Measurements from ENCODE around the gene ADRA2C.

ADRA2C gene

GRCh38 chr4:3725936-3726870 is 40.0 kb upstream of the ADRA2C start:
- H3K4me1 ChIP-seq (ENCODE audit: control insufficient read depth, insufficient read depth, low read depth, low read length) = peaks cover 9% of the 10 kb centered on the region
- H4K91ac ChIP-seq (ENCODE audit: low read length) = no peak overlapping the region
- no peak overlapping the region for H2BK5ac ChIP-seq (ENCODE audit: low read depth, low read length, poor library complexity, severe bottlenecking)
- no peak for DNase-seq
- peaks cover 39 to 70% of the 10 kb centered on the region in 2 experiments for H3K27me3 ChIP-seq (ENCODE audit: control insufficient read depth in 1 of 2, insufficient read depth in 1 of 2, low read length in 2 of 2)
- no peak overlapping the region for H3K9ac ChIP-seq (ENCODE audit: low read length)
- no peak overlapping the region for H3K18ac ChIP-seq (ENCODE audit: low read depth in 1 of 2, low read length in 2 of 2)
- H3K79me1 ChIP-seq (replicated peaks; ENCODE audit: low read length, poor library complexity, severe bottlenecking) = no peaks in the 10 kb centered on the region
- H2AK5ac ChIP-seq (ENCODE audit: low read length, severe bottlenecking) = no peak overlapping the region
- no peaks in the 10 kb centered on the region for H3K9me3 ChIP-seq (ENCODE audit: control insufficient read depth, low read length)
- H3K36me3 ChIP-seq (ENCODE audit: control insufficient read depth in 1 of 2, insufficient read depth in 2 of 2, low read depth in 1 of 2, low read length in 2 of 2) = no peaks in the 10 kb centered on the region
- no peak overlapping the region for H3K23ac ChIP-seq (ENCODE audit: low read length in 2 of 2)
- no peak overlapping the region for H3K4ac ChIP-seq (ENCODE audit: low read depth in 1 of 2, low read length in 2 of 2)
- no peak overlapping the region for H3K14ac ChIP-seq (ENCODE audit: low read length in 2 of 2)
- H3K4me2 ChIP-seq (ENCODE audit: low read length, poor library complexity, severe bottlenecking) = no peak overlapping the region
- no peak overlapping the region for H2BK120ac ChIP-seq (ENCODE audit: low read depth, low read length)
- H3K27ac ChIP-seq (ENCODE audit: low read length, poor library complexity, severe bottlenecking) = no peak overlapping the region
- no peak overlapping the region for H2BK15ac ChIP-seq (ENCODE audit: low read depth, poor library complexity, severe bottlenecking)
- H4K8ac ChIP-seq (ENCODE audit: low read length) = no peak overlapping the region
- 48% methylated on average over 10 of the region's 10 CpGs for WGBS
- H3K4me3 ChIP-seq (ENCODE audit: insufficient read depth in 1 of 2, low read depth in 1 of 2, low read length in 2 of 2) = no peak overlapping the region
- H2AFZ ChIP-seq (ENCODE audit: low read depth, low read length) = no peak overlapping the region
- no peak overlapping the region for H2BK12ac ChIP-seq (ENCODE audit: low read length in 2 of 2)

- H3K4me2 ChIP-seq (ENCODE audit: low read length, poor library complexity, severe bottlenecking) = no peak overlapping the region
- no peak overlapping the region for H2BK5ac ChIP-seq (ENCODE audit: low read depth, low read length, poor library complexity, severe bottlenecking)
- H3K23ac ChIP-seq (ENCODE audit: low read length in 2 of 2) = no peak overlapping the region
- no peak overlapping the region for H2BK120ac ChIP-seq (ENCODE audit: low read depth, low read length)
- H3K4me1 ChIP-seq (ENCODE audit: control insufficient read depth, insufficient read depth, low read depth, low read length) = peaks cover 9% of the 10 kb centered on the region
- no peak overlapping the region for H2AFZ ChIP-seq (ENCODE audit: low read depth, low read length)
- no peak overlapping the region for H3K4ac ChIP-seq (ENCODE audit: low read depth in 1 of 2, low read length in 2 of 2)
- no peak overlapping the region for H2BK15ac ChIP-seq (ENCODE audit: low read depth, poor library complexity, severe bottlenecking)
- H3K27ac ChIP-seq (ENCODE audit: low read length, poor library complexity, severe bottlenecking) = no peak overlapping the region
- H4K91ac ChIP-seq (ENCODE audit: low read length) = no peak overlapping the region
- H3K14ac ChIP-seq (ENCODE audit: low read length in 2 of 2) = no peak overlapping the region
- no peak overlapping the region for H3K9ac ChIP-seq (ENCODE audit: low read length)
- H3K4me3 ChIP-seq (ENCODE audit: insufficient read depth in 1 of 2, low read depth in 1 of 2, low read length in 2 of 2) = no peak overlapping the region
- H3K79me1 ChIP-seq (replicated peaks; ENCODE audit: low read length, poor library complexity, severe bottlenecking) = no peaks in the 10 kb centered on the region
- no peak overlapping the region for H4K8ac ChIP-seq (ENCODE audit: low read length)
- H2AK5ac ChIP-seq (ENCODE audit: low read length, severe bottlenecking) = no peak overlapping the region
- no peaks in the 10 kb centered on the region for H3K36me3 ChIP-seq (ENCODE audit: control insufficient read depth in 1 of 2, insufficient read depth in 2 of 2, low read depth in 1 of 2, low read length in 2 of 2)
- H3K18ac ChIP-seq (ENCODE audit: low read depth in 1 of 2, low read length in 2 of 2) = no peak overlapping the region
- 81% methylated on average over 13 of the region's 16 CpGs for WGBS
- H3K27me3 ChIP-seq (ENCODE audit: control insufficient read depth in 1 of 2, insufficient read depth in 1 of 2, low read length in 2 of 2) = peaks cover 50 to 75% of the 10 kb centered on the region in 2 experiments
- no peaks in the 10 kb centered on the region for H3K9me3 ChIP-seq (ENCODE audit: control insufficient read depth, low read length)
- DNase-seq = no peak
- no peak overlapping the region for H2BK12ac ChIP-seq (ENCODE audit: low read length in 2 of 2)
Observed at GRCh38 chr4:3727847-3728469, 38.2 kb upstream of the ADRA2C start.

GRCh38 chr4:3729188-3729881 is 36.9 kb upstream of the ADRA2C start:
- Histone ChIP-seq H2BK120ac (ENCODE audit: low read depth, low read length) (no peak overlapping the region), H3K9ac (ENCODE audit: low read length) (no peak overlapping the region), H3K14ac (ENCODE audit: low read length in 2 of 2) (no peak overlapping the region), H3K79me1 (replicated peaks; ENCODE audit: low read length, poor library complexity, severe bottlenecking) (no peaks in the 10 kb centered on the region), H4K8ac (ENCODE audit: low read length) (no peak overlapping the region), H3K4me2 (ENCODE audit: low read length, poor library complexity, severe bottlenecking) (no peak overlapping the region), H3K18ac (ENCODE audit: low read depth in 1 of 2, low read length in 2 of 2) (no peak overlapping the region), H2BK5ac (ENCODE audit: low read depth, low read length, poor library complexity, severe bottlenecking) (no peak overlapping the region), H3K4ac (ENCODE audit: low read depth in 1 of 2, low read length in 2 of 2) (no peak overlapping the region), H2BK12ac (ENCODE audit: low read length in 2 of 2) (no peak overlapping the region), H2AK5ac (ENCODE audit: low read length, severe bottlenecking) (no peak overlapping the region), H3K4me3 (ENCODE audit: insufficient read depth in 1 of 2, low read depth in 1 of 2, low read length in 2 of 2) (no peak overlapping the region), H3K27me3 (ENCODE audit: control insufficient read depth in 1 of 2, insufficient read depth in 1 of 2, low read length in 2 of 2) (peaks cover 42 to 75% of the 10 kb centered on the region in 2 experiments), H2AFZ (ENCODE audit: low read depth, low read length) (no peak overlapping the region), H3K9me3 (ENCODE audit: control insufficient read depth, low read length) (no peaks in the 10 kb centered on the region), H2BK15ac (ENCODE audit: low read depth, poor library complexity, severe bottlenecking) (no peak overlapping the region), H3K4me1 (ENCODE audit: control insufficient read depth, insufficient read depth, low read depth, low read length) (peaks cover 9% of the 10 kb centered on the region), H3K23ac (ENCODE audit: low read length in 2 of 2) (no peak overlapping the region), H3K27ac (ENCODE audit: low read length, poor library complexity, severe bottlenecking) (no peak overlapping the region), H4K91ac (ENCODE audit: low read length) (no peak overlapping the region), H3K36me3 (ENCODE audit: control insufficient read depth in 1 of 2, insufficient read depth in 2 of 2, low read depth in 1 of 2, low read length in 2 of 2) (no peaks in the 10 kb centered on the region)
- 70% methylated on average over 11 of the region's 11 CpGs for WGBS
- DNase-seq = no peak

GRCh38 chr4:3729882-3730226 is 36.3 kb upstream of the ADRA2C start:
- WGBS = 67% methylated on average over 4 of the region's 5 CpGs

More at GRCh38 chr4:3729882-3730226, 36.3 kb upstream of the ADRA2C start:
- Histone ChIP-seq H3K4me1 (ENCODE audit: control insufficient read depth, insufficient read depth, low read depth, low read length) (peaks cover 7% of the 10 kb centered on the region), H3K79me1 (replicated peaks; ENCODE audit: low read length, poor library complexity, severe bottlenecking) (no peaks in the 10 kb centered on the region), H3K4ac (ENCODE audit: low read depth in 1 of 2, low read length in 2 of 2) (no peak overlapping the region), H2BK120ac (ENCODE audit: low read depth, low read length) (no peak overlapping the region), H3K4me2 (ENCODE audit: low read length, poor library complexity, severe bottlenecking) (peak overlapping the region; percentile 8), H3K9me3 (ENCODE audit: control insufficient read depth, low read length) (no peaks in the 10 kb centered on the region), H3K27ac (ENCODE audit: low read length, poor library complexity, severe bottlenecking) (no peak overlapping the region), H3K18ac (ENCODE audit: low read depth in 1 of 2, low read length in 2 of 2) (no peak overlapping the region), H3K4me3 (ENCODE audit: insufficient read depth in 1 of 2, low read depth in 1 of 2, low read length in 2 of 2) (no peak overlapping the region), H2BK12ac (ENCODE audit: low read length in 2 of 2) (no peak overlapping the region), H3K23ac (ENCODE audit: low read length in 2 of 2) (no peak overlapping the region), H4K91ac (ENCODE audit: low read length) (no peak overlapping the region), H2BK5ac (ENCODE audit: low read depth, low read length, poor library complexity, severe bottlenecking) (peak overlapping the region; percentile 33), H4K8ac (ENCODE audit: low read length) (no peak overlapping the region), H2AK5ac (ENCODE audit: low read length, severe bottlenecking) (no peak overlapping the region), H3K27me3 (ENCODE audit: control insufficient read depth in 1 of 2, insufficient read depth in 1 of 2, low read length in 2 of 2) (peaks cover 36 to 72% of the 10 kb centered on the region in 2 experiments), H2BK15ac (ENCODE audit: low read depth, poor library complexity, severe bottlenecking) (no peak overlapping the region), H3K9ac (ENCODE audit: low read length) (no peak overlapping the region), H3K36me3 (ENCODE audit: control insufficient read depth in 1 of 2, insufficient read depth in 2 of 2, low read depth in 1 of 2, low read length in 2 of 2) (no peaks in the 10 kb centered on the region), H2AFZ (ENCODE audit: low read depth, low read length) (no peak overlapping the region), H3K14ac (ENCODE audit: low read length in 2 of 2) (no peak overlapping the region)
- DNase-seq = no peak

All from mesenchymal stem cell (in vitro differentiated cells and primary cell).